ENCODE measurements around the gene ACVRL1.

DNA sequence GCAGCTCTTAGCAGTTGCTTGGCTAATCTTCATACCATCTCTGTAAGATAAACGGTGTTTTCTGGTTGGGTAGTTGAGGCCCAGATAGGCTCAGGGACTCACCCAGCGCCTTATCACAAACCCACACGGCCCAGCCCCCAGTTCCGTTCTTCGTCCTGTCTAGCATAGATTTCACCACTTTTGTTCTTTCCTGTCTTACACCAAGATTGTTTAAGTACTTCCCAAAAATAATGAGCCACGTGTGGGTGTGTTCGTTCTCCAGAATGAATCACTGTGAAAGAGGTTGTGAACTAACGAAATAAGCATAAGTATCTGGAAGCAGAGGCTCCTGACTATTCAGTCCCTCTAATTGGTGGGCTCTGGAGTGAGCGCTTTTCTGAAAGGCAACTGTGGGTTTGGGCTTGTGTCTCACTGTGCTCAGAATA lies 65.6 kb downstream of the ACVRL1 start:
- TF ChIP-seq, protein P1, sequence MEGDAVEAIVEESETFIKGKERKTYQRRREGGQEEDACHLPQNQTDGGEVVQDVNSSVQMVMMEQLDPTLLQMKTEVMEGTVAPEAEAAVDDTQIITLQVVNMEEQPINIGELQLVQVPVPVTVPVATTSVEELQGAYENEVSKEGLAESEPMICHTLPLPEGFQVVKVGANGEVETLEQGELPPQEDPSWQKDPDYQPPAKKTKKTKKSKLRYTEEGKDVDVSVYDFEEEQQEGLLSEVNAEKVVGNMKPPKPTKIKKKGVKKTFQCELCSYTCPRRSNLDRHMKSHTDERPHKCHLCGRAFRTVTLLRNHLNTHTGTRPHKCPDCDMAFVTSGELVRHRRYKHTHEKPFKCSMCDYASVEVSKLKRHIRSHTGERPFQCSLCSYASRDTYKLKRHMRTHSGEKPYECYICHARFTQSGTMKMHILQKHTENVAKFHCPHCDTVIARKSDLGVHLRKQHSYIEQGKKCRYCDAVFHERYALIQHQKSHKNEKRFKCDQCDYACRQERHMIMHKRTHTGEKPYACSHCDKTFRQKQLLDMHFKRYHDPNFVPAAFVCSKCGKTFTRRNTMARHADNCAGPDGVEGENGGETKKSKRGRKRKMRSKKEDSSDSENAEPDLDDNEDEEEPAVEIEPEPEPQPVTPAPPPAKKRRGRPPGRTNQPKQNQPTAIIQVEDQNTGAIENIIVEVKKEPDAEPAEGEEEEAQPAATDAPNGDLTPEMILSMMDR (IDR thresholded peaks at IDR 0.05): no peak
- no peak for TF ChIP-seq POLR2A (IDR thresholded peaks at IDR 0.05)
